Panc1 (cell line): ENCODE measurements around the gene GRIP1.

Source experiments
- CTCF ChIP-seq: fragments of 450-650 bp; IDR thresholded peaks from 2 replicates; pipeline ENCODE4 v1.5.1; 2017; ENCODE audit warnings: mild to moderate bottlenecking
- POLR2AphosphoS5 ChIP-seq: IDR thresholded peaks from 2 replicates; pipeline ENCODE4 v1.6.1; 2012; ENCODE audit warnings: mild to moderate bottlenecking, low read depth, low read length, moderate library complexity
- REST ChIP-seq, 2 experiments: IDR thresholded peaks; 2 replicates each; pipeline ENCODE4 v1.6.1; 2011 to 2012; ENCODE audit warnings: low read depth in 2 of 2, control low read depth in 1 of 2, low read length in 1 of 2, mild to moderate bottlenecking in 1 of 2, moderate library complexity in 1 of 2; ENCODE audit not compliant: insufficient read depth in 1 of 2
- SIN3A ChIP-seq: IDR thresholded peaks from 2 replicates; pipeline ENCODE4 v1.6.1; 2012; ENCODE audit warnings: low read depth, mild to moderate bottlenecking, low read length, moderate library complexity, borderline replicate concordance; ENCODE audit not compliant: insufficient read depth
- TCF7L2 ChIP-seq: IDR thresholded peaks from 2 replicates; pipeline ENCODE4 v1.6.1; 2011; ENCODE audit warnings: mild to moderate bottlenecking, low read depth, low read length, inconsistent platforms

GRCh38 chr12:66605293-66605692 is 73.6 kb downstream of the GRIP1 start:
- TF ChIP-seq CTCF (no peak), REST (IDR thresholded peaks at IDR 0.05; ENCODE audit: insufficient read depth in 1 of 2, low read depth in 2 of 2, low read length in 1 of 2) (no peak), POLR2AphosphoS5 (no peak), TCF7L2 (no peak), SIN3A (no peak)
